Measurements from ENCODE around the gene PRKCZ.
"Not testable (repeated sequence)": the region's sequence is repeated elsewhere in the genome, so short reads cannot be mapped to it uniquely, and the experiment has no call there.

The PRKCZ gene

GRCh38 chr1:2103901-2104590 is 53.8 kb downstream of the PRKCZ start:
- no peak for DNase-seq

- DNase-seq: no peak
Observed at GRCh38 chr1:2104621-2105427, 54.6 kb downstream of the PRKCZ start.

- DNase-seq: no peak
Observed at GRCh38 chr1:2105781-2106524, 55.7 kb downstream of the PRKCZ start.

- no peak for DNase-seq
Observed at GRCh38 chr1:2106659-2107405, 56.6 kb downstream of the PRKCZ start.

GRCh38 chr1:2107586-2108212 is 57.5 kb downstream of the PRKCZ start:
- DNase-seq: no peak

- DNase-seq: peak; percentile 79
Observed at GRCh38 chr1:2108213-2108876, 58.1 kb downstream of the PRKCZ start.

GRCh38 chr1:2108877-2109580 is 58.8 kb downstream of the PRKCZ start:
- DNase-seq: no peak

- no peak for DNase-seq
Observed at GRCh38 chr1:2109581-2110021, 59.4 kb downstream of the PRKCZ start.

- no peak for DNase-seq
Observed at GRCh38 chr1:2110191-2110737, 60.1 kb downstream of the PRKCZ start.

- DNase-seq: no peak
Observed at GRCh38 chr1:2110738-2111673, 60.8 kb downstream of the PRKCZ start.

- no peak for DNase-seq
Observed at GRCh38 chr1:2111674-2112035, 61.4 kb downstream of the PRKCZ start.

GRCh38 chr1:2112280-2112701 is 62.1 kb downstream of the PRKCZ start:
- DNase-seq: no peak

- DNase-seq: no peak
Observed at GRCh38 chr1:2113620-2114135, 63.5 kb downstream of the PRKCZ start.

GRCh38 chr1:2114635-2115007 is 64.4 kb downstream of the PRKCZ start:
- not testable (repeated sequence) for DNase-seq

GRCh38 chr1:2115008-2115641 is 64.9 kb downstream of the PRKCZ start:
- DNase-seq: no peak

- no peak for DNase-seq
Observed at GRCh38 chr1:2115702-2116341, 65.6 kb downstream of the PRKCZ start.

GRCh38 chr1:2119886-2120285 is 69.7 kb downstream of the PRKCZ start:
- no peak for DNase-seq

- no peak for DNase-seq
Observed at GRCh38 chr1:2121101-2121691, 71.0 kb downstream of the PRKCZ start.

All from NCI-H82 (cell line).